ENCODE results near the gene STARD13.

STARD13 gene

GRCh38 chr13:33285420-33286124, at the start of gene STARD13:
Gene STARD13 (minus strand): TSS chr13:33285755. CDS start chr13:33285638, 117 bp downstream.
- DNase-seq, result peak; percentile 71

- DNase-seq, result no peak
Measured at GRCh38 chr13:33334831-33335230, 49.3 kb upstream of the STARD13 start.

GRCh38 chr13:33331962-33332361, 46.4 kb upstream of the STARD13 start:
- DNase-seq, result no peak

- DNase-seq, result no peak
Measured at GRCh38 chr13:33330483-33330882, 44.9 kb upstream of the STARD13 start.

- DNase-seq, result no peak
Measured at GRCh38 chr13:33328701-33329100, 43.1 kb upstream of the STARD13 start.

GRCh38 chr13:33326723-33327122, 41.2 kb upstream of the STARD13 start:
- no peak for DNase-seq

- no peak for DNase-seq
Measured at GRCh38 chr13:33326246-33326645, 40.7 kb upstream of the STARD13 start.

- DNase-seq, result no peak
Measured at GRCh38 chr13:33323801-33324510, 38.4 kb upstream of the STARD13 start.

GRCh38 chr13:33322965-33323668, 37.6 kb upstream of the STARD13 start:
- no peak for DNase-seq

GRCh38 chr13:33322543-33322809, 36.9 kb upstream of the STARD13 start:
- DNase-seq, result no peak

- DNase-seq, result no peak
Measured at GRCh38 chr13:33321686-33322542, 36.4 kb upstream of the STARD13 start.

- no peak for DNase-seq
Measured at GRCh38 chr13:33319859-33320258, 34.3 kb upstream of the STARD13 start.

GRCh38 chr13:33318744-33319143, 33.2 kb upstream of the STARD13 start:
- DNase-seq, result no peak

GRCh38 chr13:33318037-33318436, 32.5 kb upstream of the STARD13 start:
- DNase-seq, result no peak

- no peak for DNase-seq
Measured at GRCh38 chr13:33316890-33317289, 31.3 kb upstream of the STARD13 start.

- DNase-seq, result no peak
Measured at GRCh38 chr13:33313504-33313903, 27.9 kb upstream of the STARD13 start.

- DNase-seq, result no peak
Measured at GRCh38 chr13:33312861-33313212, 27.3 kb upstream of the STARD13 start.

GRCh38 chr13:33312150-33312860, 26.8 kb upstream of the STARD13 start:
- no peak for DNase-seq

GRCh38 chr13:33311040-33311439, 25.5 kb upstream of the STARD13 start:
- no peak for DNase-seq

- no peak for DNase-seq
Measured at GRCh38 chr13:33310245-33311038, 24.9 kb upstream of the STARD13 start.

- DNase-seq, result no peak
Measured at GRCh38 chr13:33308863-33309262, 23.3 kb upstream of the STARD13 start.

- DNase-seq, result no peak
Measured at GRCh38 chr13:33307843-33308242, 22.3 kb upstream of the STARD13 start.

Data from GOT3 (cell line).